AG20443 (cell line): ENCODE data around the gene TNP2.

ENCODE experiments used
- DNase-seq: peaks from one replicate; pipeline ENCODE4 v3.0.0; 2012; ENCODE audit warnings: low spot score, mixed read lengths

TNP2 gene

GRCh38 chr16:11255737-11256660, 13.1 kb downstream of the TNP2 start, which contains the start of gene SOCS1:
Gene SOCS1 (minus strand): TSS chr16:11256204. CDS start chr16:11255478, 726 bp downstream.
- peak; percentile 95 for DNase-seq

- DNase-seq, result peak; percentile 62
These were observed 14.0 kb downstream of the TNP2 start for GRCh38 chr16:11254913-11255736.

- no peak for DNase-seq
These were observed 14.9 kb downstream of the TNP2 start for GRCh38 chr16:11253995-11254912.

- no peak for DNase-seq
These were observed 15.8 kb downstream of the TNP2 start for GRCh38 chr16:11253009-11253994.

GRCh38 chr16:11252482-11252931, 16.6 kb downstream of the TNP2 start:
- no peak for DNase-seq

- DNase-seq, result no peak
These were observed 17.3 kb downstream of the TNP2 start for GRCh38 chr16:11251525-11252481.

GRCh38 chr16:11250786-11251524, 18.2 kb downstream of the TNP2 start:
- no peak for DNase-seq

GRCh38 chr16:11250091-11250785, 18.9 kb downstream of the TNP2 start:
- DNase-seq, result no peak

- DNase-seq, result no peak
These were observed 19.7 kb downstream of the TNP2 start for GRCh38 chr16:11249233-11250061.

- no peak for DNase-seq
These were observed 21.0 kb downstream of the TNP2 start for GRCh38 chr16:11248133-11248532.

GRCh38 chr16:11245988-11246387, 23.1 kb downstream of the TNP2 start:
- DNase-seq, result no peak

GRCh38 chr16:11245222-11245737, 23.8 kb downstream of the TNP2 start:
- no peak for DNase-seq

- no peak for DNase-seq
These were observed 26.5 kb downstream of the TNP2 start for GRCh38 chr16:11242658-11243057.

GRCh38 chr16:11241480-11242204, 27.5 kb downstream of the TNP2 start:
- DNase-seq, result no peak

GRCh38 chr16:11240636-11241473, 28.3 kb downstream of the TNP2 start:
- no peak for DNase-seq
